ENCODE results near the gene SLC30A4.

SLC30A4 gene

GRCh38 chr15:45522328-45523165 is at the start of gene SLC30A4:
Gene SLC30A4 (minus strand): TSS chr15:45522755. CDS start chr15:45522354, 401 bp downstream.
- peak within 1 kb of the TSS; percentile 63 for H3K4me3 ChIP-seq (ENCODE audit: low read length)
- no peak for TF ChIP-seq CTCF (IDR thresholded peaks at IDR 0.05; ENCODE audit: insufficient read depth, low read depth, low read length, missing control alignments)
- peak; percentile 62 for DNase-seq (ENCODE audit: low read depth)

GRCh38 chr15:45555934-45556608 is 33.5 kb upstream of the SLC30A4 start:
- TF ChIP-seq CTCF (IDR thresholded peaks at IDR 0.05; ENCODE audit: insufficient read depth, low read depth, low read length, missing control alignments), result no peak
- DNase-seq (ENCODE audit: low read depth), result no peak
- no peak overlapping the region for H3K4me3 ChIP-seq (ENCODE audit: low read length)

- no peak overlapping the region for H3K4me3 ChIP-seq (ENCODE audit: low read length)
- DNase-seq (ENCODE audit: low read depth), result no peak
- TF ChIP-seq CTCF (IDR thresholded peaks at IDR 0.05; ENCODE audit: insufficient read depth, low read depth, low read length, missing control alignments), result no peak
Measured at GRCh38 chr15:45551676-45552075, 29.1 kb upstream of the SLC30A4 start.

- no peak overlapping the region for H3K4me3 ChIP-seq (ENCODE audit: low read length)
- no peak for TF ChIP-seq CTCF (IDR thresholded peaks at IDR 0.05; ENCODE audit: insufficient read depth, low read depth, low read length, missing control alignments)
- DNase-seq (ENCODE audit: low read depth), result no peak
Measured at GRCh38 chr15:45550436-45550835, 27.9 kb upstream of the SLC30A4 start.

GRCh38 chr15:45549541-45550220 is 27.1 kb upstream of the SLC30A4 start:
- no peak for TF ChIP-seq CTCF (IDR thresholded peaks at IDR 0.05; ENCODE audit: insufficient read depth, low read depth, low read length, missing control alignments)
- DNase-seq (ENCODE audit: low read depth), result peak; percentile 8
- H3K4me3 ChIP-seq (ENCODE audit: low read length), result no peak overlapping the region

- no peak for DNase-seq (ENCODE audit: low read depth)
- TF ChIP-seq CTCF (IDR thresholded peaks at IDR 0.05; ENCODE audit: insufficient read depth, low read depth, low read length, missing control alignments), result no peak
- H3K4me3 ChIP-seq (ENCODE audit: low read length), result no peak overlapping the region
Measured at GRCh38 chr15:45548753-45549520, 26.4 kb upstream of the SLC30A4 start.
